ENCODE data around the gene TSPAN31.

TSPAN31 gene

DNA sequence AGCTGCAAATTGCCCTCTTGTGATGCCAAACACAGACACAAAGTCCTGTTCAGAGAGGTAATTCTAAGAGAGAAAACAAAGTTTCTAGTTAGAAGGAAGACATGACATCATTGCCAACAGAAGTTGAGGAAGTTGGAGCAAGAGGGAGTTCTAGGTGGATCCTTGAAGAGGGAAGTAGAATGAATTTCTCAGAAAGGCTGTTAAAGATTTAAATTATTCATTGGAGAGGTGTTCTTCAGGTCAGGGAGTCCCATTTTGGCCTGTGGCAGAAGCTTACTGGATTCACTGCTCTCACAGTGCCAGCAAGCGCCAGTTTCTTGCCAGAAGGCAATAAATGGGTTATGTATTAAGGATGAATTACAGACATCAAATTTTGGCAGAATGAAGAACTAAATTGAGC, 53.1 kb downstream of the TSPAN31 start:
- no peak for DNase-seq

Measured in NCI-H524 treated with DMSO at 0.1 percent for 48 hours (cell line).